GM20431 (cell line): ENCODE data around the gene EIF4E.
"Not testable (repeated sequence)": the region's sequence is repeated elsewhere in the genome, so short reads cannot be mapped to it uniquely, and the experiment has no call there.

Experiments
- in situ Hi-C: fragments of 300-500 bp; cut with MseI, MboI; formaldehyde crosslinking; loops from one replicate; pipeline ENCODE4 v1.15.0; 2020; ENCODE audit warnings: low sequenced_read_pairs; ENCODE audit not compliant: unreplicated experiment

EIF4E gene

GRCh38 chr4:98934851-98935250 lies 5.9 kb upstream of the EIF4E start:
- in situ Hi-C loops, result not testable (repeated sequence)

DNA sequence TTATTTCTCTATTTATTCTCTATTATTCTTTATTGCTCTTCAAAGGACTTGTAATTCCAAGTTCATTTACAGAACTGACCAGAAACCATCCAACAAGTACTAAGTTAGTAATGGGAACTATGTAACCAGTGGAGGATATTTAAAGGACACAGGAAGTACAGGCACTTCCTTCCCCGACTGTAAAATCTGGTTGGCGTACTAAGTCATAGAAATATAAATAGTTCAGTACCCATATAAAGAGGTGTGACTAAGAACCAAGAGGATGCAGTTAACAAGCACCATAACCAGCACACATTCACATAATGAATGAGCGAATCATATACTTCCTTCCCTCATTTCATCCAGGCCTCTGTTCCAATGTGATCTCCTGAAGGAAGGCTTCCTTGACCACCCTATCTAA lies 3.6 kb upstream of the EIF4E start:
- in situ Hi-C loops, result no loop called here

GRCh38 chr4:98930311-98930865 lies 1.5 kb upstream of the EIF4E start:
- in situ Hi-C loops, result no loop called here

GRCh38 chr4:98929341-98930267 lies 671 bp upstream of the EIF4E start:
- in situ Hi-C loops, result no loop called here

DNA sequence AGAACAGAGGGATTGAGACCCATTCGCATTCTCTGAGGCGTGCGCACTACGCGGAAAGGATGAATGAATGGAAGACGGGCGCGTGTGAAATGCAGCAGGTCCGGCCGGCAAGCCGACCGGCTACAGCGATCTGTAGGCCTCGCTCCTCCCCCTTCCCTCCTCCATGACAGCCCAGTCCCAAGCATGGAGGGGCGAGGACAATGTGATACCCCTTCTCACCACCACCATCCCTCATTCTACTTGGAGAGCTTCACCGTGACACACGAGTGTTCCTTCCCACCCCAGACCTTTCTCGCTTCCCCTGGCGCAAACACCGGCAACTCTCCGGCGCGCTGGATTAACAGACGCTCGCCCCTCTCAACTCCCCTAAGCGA lies 815 bp downstream of the EIF4E start:
- in situ Hi-C loops, result no loop called here

- in situ Hi-C loops, result not testable (repeated sequence)
Observed at GRCh38 chr4:98926257-98926656, 2.7 kb downstream of the EIF4E start.

GRCh38 chr4:98921292-98921691 lies 7.6 kb downstream of the EIF4E start:
- in situ Hi-C loops, result no loop called here

DNA sequence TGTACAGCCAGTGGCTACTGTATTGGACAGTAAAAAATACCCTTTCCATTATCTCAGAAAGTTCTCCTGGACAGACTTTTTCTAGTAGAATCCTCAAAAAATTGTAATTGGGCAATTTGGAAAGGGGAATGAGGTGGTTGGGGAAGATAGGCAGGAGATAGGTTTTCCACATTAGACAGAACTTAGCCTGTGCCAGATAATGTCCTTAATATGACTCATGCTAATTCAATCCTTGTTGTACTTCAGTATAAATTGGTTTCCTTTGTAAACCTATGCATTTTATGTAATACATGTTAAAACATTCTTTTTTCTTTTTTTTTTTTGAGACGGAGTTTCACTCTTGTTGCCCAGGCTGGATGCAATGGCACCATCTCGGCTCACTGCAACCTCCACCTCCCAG lies 8.9 kb downstream of the EIF4E start:
- in situ Hi-C loops, result no loop called here

GRCh38 chr4:98910728-98911127 lies 18.2 kb downstream of the EIF4E start:
- in situ Hi-C loops, result not testable (repeated sequence)

GRCh38 chr4:98909646-98910401 lies 19.1 kb downstream of the EIF4E start:
- in situ Hi-C loops, result no loop called here

GRCh38 chr4:98908703-98909262 lies 20.1 kb downstream of the EIF4E start:
- in situ Hi-C loops, result no loop called here

- in situ Hi-C loops, result no loop called here
Observed at GRCh38 chr4:98908182-98908581, 20.8 kb downstream of the EIF4E start.

DNA sequence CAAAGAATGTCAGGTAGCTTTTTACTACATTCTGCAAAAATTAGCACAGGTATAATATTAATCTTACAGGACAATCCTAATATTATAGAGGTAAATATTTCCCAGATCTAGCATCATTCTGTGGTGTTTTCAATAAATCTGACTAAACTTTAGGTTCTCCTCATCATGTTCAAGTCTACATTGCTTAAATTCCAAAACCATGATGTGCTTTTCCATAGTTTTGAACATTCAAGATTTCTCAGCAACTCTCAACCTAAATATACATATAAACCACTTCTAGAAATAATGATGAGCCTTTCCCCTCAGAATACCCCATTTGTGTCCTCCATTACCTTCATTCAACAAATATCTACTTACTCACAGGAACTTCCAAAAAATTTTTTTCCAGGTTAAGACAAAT lies 23.1 kb downstream of the EIF4E start:
- in situ Hi-C loops, result no loop called here

DNA sequence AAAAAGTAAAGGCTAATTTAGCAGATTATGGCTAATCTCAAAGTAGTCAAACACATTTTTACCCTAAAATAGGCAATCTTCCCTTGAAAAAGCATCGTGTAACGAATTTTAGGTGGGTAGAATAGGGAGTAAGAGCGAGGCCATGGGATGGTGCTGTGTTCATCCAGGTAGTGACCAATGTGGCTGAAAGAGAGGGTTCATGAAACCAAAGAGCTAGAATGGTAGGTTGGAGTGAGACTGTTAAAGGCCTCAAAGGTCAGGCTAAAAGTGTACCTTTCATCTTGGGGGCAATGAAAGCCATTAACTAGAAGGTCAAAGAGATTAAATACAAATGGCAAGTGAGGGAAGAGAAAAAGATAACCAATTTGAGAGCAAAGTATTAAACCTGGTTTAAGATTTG lies 23.6 kb downstream of the EIF4E start:
- in situ Hi-C loops, result no loop called here

DNA sequence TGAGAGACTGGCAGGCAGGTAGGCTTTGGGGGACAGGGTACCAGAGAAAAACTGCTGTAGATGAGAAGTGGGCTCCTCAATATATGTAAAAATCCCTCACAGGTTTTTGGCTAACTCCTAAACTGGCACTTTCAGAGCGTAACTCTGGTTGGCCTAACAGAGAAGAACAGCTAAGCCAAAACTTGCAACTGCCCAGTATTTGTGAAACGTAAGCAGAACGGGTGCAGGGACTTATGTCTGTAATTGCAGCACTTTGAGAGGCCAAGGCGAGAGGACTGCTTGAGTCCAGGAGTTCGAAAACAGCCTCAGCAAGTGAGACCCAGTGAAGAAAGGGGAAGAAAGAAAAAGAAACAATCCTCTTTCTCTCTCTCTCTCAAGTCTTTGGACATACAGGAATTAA lies 25.0 kb downstream of the EIF4E start:
- in situ Hi-C loops, result no loop called here

DNA sequence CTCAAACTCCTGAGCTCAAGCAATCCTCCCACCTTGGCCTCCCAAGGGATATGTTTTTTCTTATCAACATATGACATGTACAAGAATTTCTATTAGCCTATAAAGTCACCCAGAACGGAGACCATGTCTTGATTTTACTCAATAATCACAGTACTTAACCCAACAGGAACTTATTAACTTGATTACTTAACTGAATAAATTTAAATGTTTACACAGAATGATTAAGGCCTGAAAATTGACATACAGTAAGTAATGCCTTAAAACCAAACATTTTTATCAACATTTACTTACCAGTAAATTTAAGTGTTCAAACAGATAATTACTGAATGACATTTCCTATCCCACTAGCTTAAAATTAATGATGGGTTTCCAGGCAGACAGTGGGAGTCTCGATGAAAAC lies 25.4 kb downstream of the EIF4E start:
- in situ Hi-C loops, result no loop called here

DNA sequence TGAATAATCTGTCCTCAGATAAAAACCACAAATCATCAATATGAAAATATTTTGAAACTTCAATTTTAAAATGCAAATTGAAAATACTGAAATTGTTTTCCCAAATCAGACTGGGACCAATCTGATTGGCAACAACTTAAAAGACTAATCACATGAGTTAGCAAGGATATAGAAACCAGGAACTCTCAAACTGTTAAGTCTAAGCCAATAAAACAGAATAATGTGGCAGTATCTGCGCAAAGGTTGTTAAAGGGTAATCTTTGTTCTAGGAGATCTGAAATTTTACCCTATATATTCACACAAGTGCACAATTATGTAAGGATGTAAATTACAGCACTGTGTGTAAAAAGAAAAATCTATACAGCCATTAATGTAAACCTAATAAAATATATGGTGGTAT lies 29.7 kb downstream of the EIF4E start:
- in situ Hi-C loops, result no loop called here

- in situ Hi-C loops, result no loop called here
Observed at GRCh38 chr4:98891478-98892337, 37.2 kb downstream of the EIF4E start.

DNA sequence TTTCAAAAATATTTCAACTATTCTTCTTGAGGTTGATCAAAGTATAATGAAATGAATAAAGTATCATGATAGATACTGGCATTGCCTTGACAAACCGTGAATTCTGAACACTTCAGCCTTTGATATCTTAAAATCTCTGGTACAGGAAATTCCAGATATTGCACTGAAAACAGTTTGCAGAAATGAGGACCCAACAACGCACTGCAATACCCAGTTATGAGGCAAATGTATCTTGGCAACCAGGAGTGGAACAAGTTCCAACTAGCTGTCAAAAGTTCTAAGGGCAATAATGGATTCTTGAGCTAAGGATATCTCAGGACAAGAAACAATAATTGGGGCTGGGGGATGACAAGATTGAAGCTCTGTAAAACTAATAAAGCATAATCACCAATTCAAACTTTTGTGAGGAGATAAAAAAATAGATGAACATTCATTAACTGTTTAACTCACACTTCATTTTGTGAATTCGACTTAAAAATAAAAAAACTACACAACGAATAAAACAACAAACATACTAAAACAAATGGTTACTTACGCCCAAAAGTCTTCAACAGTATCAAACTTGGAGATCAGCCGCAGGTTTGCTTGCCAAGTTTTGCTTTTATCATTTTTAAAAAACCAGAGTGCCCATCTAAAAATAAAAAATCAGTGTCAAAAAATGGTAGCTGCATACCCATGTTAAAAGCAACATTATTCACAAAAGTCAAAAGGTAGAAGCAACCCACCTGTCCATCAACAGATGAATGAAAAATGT lies 38.1 kb downstream of the EIF4E start:
- in situ Hi-C loops, result no loop called here
